Lung (tissue), 12 donors: ENCODE measurements around the gene KLHL29. TPM values are rescaled to one million over a fixed set of nuclear protein-coding genes. Genes with fewer than 3 reads are reported as not detected.

Source experiments
- ATAC-seq: fragments of 200-7000 bp; cut with Tn5 transposase; one replicate; pipeline ENCODE4 v1.9.1; 2020; ENCODE audit warnings: moderate number of reproducible peaks; ENCODE audit not compliant: insufficient read depth, low FRiP score
- DNase-seq, 3 donors: peaks; one replicate each; pipeline ENCODE4 v3.0.0-alpha.2; 2013 to 2017
- H3K27ac ChIP-seq, 2 donors: one replicate each; pipeline ENCODE4 v1.5.1; 2013; ENCODE audit warnings: mild to moderate bottlenecking in 2 of 2, moderate library complexity in 2 of 2, control low read depth in 1 of 2, inconsistent platforms in 1 of 2, low read depth in 1 of 2, low read length in 1 of 2
- H3K27me3 ChIP-seq, 3 donors: one replicate each; pipeline ENCODE4 v1.5.1; 2013; ENCODE audit warnings: low read length in 2 of 3; ENCODE audit not compliant: control insufficient read depth in 3 of 3, insufficient read depth in 3 of 3
- H3K36me3 ChIP-seq, 4 donors: one replicate each; pipeline ENCODE4 v1.5.1; 2013; ENCODE audit warnings: low read length in 4 of 4, mild to moderate bottlenecking in 1 of 4, moderate library complexity in 1 of 4; ENCODE audit not compliant: control insufficient read depth in 4 of 4, insufficient read depth in 4 of 4
- H3K4me1 ChIP-seq, 5 donors: one replicate each; pipeline ENCODE4 v1.5.1; 2013; ENCODE audit warnings: low read length in 5 of 5, mild to moderate bottlenecking in 2 of 5, moderate library complexity in 1 of 5; ENCODE audit not compliant: control insufficient read depth in 5 of 5, insufficient read depth in 5 of 5
- H3K4me3 ChIP-seq: one replicate; pipeline ENCODE4 v1.5.1; 2013; ENCODE audit warnings: mild to moderate bottlenecking, control low read depth, moderate library complexity
- H3K9ac ChIP-seq, 2 donors: one replicate each; pipeline ENCODE4 v1.5.1; 2013; ENCODE audit warnings: low read length in 2 of 2, control low read depth in 1 of 2; ENCODE audit not compliant: insufficient read depth in 1 of 2
- H3K9me3 ChIP-seq, 4 donors: one replicate each; pipeline ENCODE4 v1.5.1; 2013; ENCODE audit warnings: low read length in 3 of 4, mild to moderate bottlenecking in 1 of 4, moderate library complexity in 1 of 4; ENCODE audit not compliant: control insufficient read depth in 4 of 4, insufficient read depth in 3 of 4
- WGBS, 2 donors: extraction: QIAGEN DNeasy Blood & Tissue Kit; methylation state at CpG; one replicate each; pipeline ENCODE4 v1.1.7; 2013; 5-methylcytosine and 5-hydroxymethylcytosine counted together
- polyA plus RNA-seq, 2 donors: library from polyadenylated mRNA; stranded (reverse); fragments of 200-250 nt; gene quantifications; one replicate each; pipeline ENCODE4 v1.2.1, GENCODE V29; 2013
- total RNA-seq, 2 donors: library from RNA; depleted of rRNA in 1 of 2; stranded (reverse); fragments of >200 nt in 1 of 2; gene quantifications; one replicate each; pipeline ENCODE4 v1.2.1, GENCODE V29; 2014 to 2021
- TF ChIP-seq, protein P1 (sequence below): IDR thresholded peaks from 2 replicates; pipeline ENCODE4 v1.5.1; 2012; ENCODE audit warnings: mild to moderate bottlenecking; ENCODE audit errors: control extremely low read depth, extremely low read depth
- donor health status: control.
- donor health status: control.
- donor health status: Bipolar disorder and iron deficiency.
- donor health status: healthy.
- donor health status: DM: yes; HTN: yes; CAD: no.

Gene KLHL29
- total and polyA plus RNA-seq, 4 donors = 2.7 to 16.2 (median 3.5) TPM

DNA sequence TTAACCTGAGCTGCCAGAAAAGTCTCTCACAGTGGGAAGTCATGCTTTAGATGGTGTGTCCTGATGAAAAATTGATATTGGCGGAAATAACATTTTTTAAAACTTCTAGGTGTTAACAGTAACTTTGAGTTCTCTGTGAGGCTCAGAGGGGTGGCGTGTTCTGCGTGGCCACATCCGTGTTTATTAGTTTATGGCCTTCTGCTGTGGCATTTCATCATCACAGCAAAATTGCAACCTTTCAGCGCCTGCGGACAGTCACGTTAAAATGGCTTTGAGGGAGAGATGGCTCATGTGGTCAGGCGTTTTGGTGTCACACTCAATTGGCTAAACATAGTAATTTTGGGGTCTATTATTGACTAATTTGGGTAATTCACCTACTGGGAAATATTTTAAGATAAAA, 42.4 kb downstream of the KLHL29 start:
- H3K4me1 ChIP-seq = peaks cover 0 to 25% (median 6%) of the 10 kb centered on the region in 5 donors
- no peaks in the 10 kb centered on the region for H3K9me3 ChIP-seq
- no peak overlapping the region for H3K9ac ChIP-seq
- WGBS, 2 donors = 91 to 93% methylated on average over 8 of the region's 8 CpGs
- H3K36me3 ChIP-seq = no peaks in the 10 kb centered on the region
- DNase-seq (no peak), ATAC-seq (no peak)
- H3K27ac ChIP-seq = no peak overlapping the region
- TF ChIP-seq, protein P1, sequence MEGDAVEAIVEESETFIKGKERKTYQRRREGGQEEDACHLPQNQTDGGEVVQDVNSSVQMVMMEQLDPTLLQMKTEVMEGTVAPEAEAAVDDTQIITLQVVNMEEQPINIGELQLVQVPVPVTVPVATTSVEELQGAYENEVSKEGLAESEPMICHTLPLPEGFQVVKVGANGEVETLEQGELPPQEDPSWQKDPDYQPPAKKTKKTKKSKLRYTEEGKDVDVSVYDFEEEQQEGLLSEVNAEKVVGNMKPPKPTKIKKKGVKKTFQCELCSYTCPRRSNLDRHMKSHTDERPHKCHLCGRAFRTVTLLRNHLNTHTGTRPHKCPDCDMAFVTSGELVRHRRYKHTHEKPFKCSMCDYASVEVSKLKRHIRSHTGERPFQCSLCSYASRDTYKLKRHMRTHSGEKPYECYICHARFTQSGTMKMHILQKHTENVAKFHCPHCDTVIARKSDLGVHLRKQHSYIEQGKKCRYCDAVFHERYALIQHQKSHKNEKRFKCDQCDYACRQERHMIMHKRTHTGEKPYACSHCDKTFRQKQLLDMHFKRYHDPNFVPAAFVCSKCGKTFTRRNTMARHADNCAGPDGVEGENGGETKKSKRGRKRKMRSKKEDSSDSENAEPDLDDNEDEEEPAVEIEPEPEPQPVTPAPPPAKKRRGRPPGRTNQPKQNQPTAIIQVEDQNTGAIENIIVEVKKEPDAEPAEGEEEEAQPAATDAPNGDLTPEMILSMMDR = no peak
- no peak overlapping the region for H3K4me3 ChIP-seq
- H3K27me3 ChIP-seq = peaks cover 0 to 3% (median 0%) of the 10 kb centered on the region in 3 donors

DNA sequence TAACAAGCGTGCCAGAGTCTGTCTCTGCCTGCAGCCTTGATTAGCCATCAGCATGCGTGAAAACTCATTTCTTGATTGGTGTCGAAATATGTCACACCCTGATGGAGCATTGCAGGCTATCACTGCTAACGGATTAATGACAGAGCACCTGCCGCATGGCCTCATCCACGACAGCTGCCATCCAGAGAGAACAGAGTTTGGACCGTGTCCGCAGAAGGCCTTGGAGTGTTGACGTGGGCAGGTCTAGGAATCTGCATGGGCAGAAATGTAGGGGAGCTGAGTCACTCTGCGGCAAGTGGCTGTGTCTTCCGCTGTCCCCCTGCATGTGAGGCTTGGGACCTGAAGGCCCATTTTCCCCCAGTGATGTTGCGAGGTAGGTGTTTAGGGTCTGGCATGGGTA, 43.0 kb downstream of the KLHL29 start:
- Histone ChIP-seq H3K9me3 (no peaks in the 10 kb centered on the region), H3K4me3 (no peak overlapping the region), H3K4me1 (peaks cover 0 to 25% (median 4%) of the 10 kb centered on the region in 5 donors), H3K27ac (no peak overlapping the region), H3K36me3 (no peaks in the 10 kb centered on the region), H3K9ac (no peak overlapping the region), H3K27me3 (peaks cover 0 to 3% (median 0%) of the 10 kb centered on the region in 3 donors)
- ATAC-seq (no peak), DNase-seq (no peak)
- TF ChIP-seq, protein P1 = no peak
- 85 to 91% methylated on average over 12 of the region's 12 CpGs for WGBS, 2 donors

DNA sequence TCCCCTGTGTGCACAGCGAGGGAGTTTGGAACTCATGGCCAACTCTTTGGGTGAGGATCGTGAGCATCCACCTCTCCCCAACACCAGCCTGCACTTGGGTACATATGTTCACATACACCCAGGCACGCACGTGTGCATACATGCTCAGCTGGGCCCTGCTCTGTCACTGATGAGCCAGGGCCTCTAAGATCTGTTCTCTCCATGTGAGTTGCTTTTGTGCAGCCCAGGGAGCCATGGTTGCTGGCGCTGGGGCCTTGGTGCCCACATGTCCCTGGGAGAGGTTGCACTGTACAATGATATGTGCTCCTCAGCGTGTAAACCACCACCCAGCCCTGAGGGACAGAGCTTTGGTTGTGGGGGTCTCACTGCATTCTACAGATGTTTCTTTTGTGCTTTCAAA, 44.1 kb downstream of the KLHL29 start:
- Histone ChIP-seq H3K27ac (no peak overlapping the region), H3K9me3 (no peaks in the 10 kb centered on the region), H3K36me3 (no peaks in the 10 kb centered on the region), H3K4me1 (peaks cover 0 to 25% (median 4%) of the 10 kb centered on the region in 5 donors), H3K9ac (no peak overlapping the region), H3K4me3 (no peak overlapping the region), H3K27me3 (peaks cover 0 to 3% (median 0%) of the 10 kb centered on the region in 3 donors)
- TF ChIP-seq, protein P1 = no peak
- WGBS, 2 donors = 76 to 96% methylated on average over 6 of the region's 6 CpGs
- no peak for DNase-seq
- ATAC-seq = no peak

DNA sequence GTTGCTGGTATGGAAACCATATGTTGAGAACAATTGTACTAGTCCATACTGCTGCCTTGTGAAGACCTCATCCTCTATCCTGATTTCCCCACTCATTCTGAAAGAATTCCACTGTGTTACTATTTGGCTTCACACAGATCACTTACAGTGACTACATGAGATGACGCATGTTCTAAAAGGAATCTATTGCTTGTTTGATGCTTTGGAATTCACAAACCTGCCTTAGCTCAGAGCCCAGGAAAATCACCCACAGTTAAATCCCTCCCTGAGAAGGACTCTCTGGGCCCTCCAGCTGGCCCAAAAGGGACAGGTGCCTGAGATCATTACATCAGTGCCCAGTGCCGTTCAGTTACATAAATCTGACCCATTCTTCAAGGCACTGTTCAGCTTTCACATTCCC, 45.3 kb downstream of the KLHL29 start:
- no peak overlapping the region for H3K4me3 ChIP-seq
- ATAC-seq (no peak), DNase-seq (no peak)
- H3K27me3 ChIP-seq = peaks cover 0 to 3% (median 0%) of the 10 kb centered on the region in 3 donors
- TF ChIP-seq, protein P1 = no peak
- no peaks in the 10 kb centered on the region for H3K36me3 ChIP-seq
- H3K27ac ChIP-seq = no peak overlapping the region
- 79 to 90% methylated on average over 2 of the region's 2 CpGs for WGBS, 2 donors
- H3K9ac ChIP-seq = no peak overlapping the region
- no peaks in the 10 kb centered on the region for H3K9me3 ChIP-seq
- H3K4me1 ChIP-seq = peaks cover 0 to 16% (median 4%) of the 10 kb centered on the region in 5 donors
